ENCODE data around the gene OPRD1.

Gene OPRD1

GRCh38 chr1:28773105-28773504, 38.9 kb upstream of the OPRD1 start:
- TF ChIP-seq, protein P1, sequence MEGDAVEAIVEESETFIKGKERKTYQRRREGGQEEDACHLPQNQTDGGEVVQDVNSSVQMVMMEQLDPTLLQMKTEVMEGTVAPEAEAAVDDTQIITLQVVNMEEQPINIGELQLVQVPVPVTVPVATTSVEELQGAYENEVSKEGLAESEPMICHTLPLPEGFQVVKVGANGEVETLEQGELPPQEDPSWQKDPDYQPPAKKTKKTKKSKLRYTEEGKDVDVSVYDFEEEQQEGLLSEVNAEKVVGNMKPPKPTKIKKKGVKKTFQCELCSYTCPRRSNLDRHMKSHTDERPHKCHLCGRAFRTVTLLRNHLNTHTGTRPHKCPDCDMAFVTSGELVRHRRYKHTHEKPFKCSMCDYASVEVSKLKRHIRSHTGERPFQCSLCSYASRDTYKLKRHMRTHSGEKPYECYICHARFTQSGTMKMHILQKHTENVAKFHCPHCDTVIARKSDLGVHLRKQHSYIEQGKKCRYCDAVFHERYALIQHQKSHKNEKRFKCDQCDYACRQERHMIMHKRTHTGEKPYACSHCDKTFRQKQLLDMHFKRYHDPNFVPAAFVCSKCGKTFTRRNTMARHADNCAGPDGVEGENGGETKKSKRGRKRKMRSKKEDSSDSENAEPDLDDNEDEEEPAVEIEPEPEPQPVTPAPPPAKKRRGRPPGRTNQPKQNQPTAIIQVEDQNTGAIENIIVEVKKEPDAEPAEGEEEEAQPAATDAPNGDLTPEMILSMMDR (conservative IDR thresholded peaks at IDR 0.05; ENCODE audit: low read length): no peak
- no peak for TF ChIP-seq EZH2phosphoT487 (IDR thresholded peaks at IDR 0.05; ENCODE audit: borderline replicate concordance)
- Histone ChIP-seq H3K79me2 (ENCODE audit: insufficient read depth, low read length) (peaks cover 12% of the 10 kb centered on the region), H3F3A (ENCODE audit: low read depth) (peaks cover 3% of the 10 kb centered on the region; the same call in 1 of the 2 replicates), H3K36me3 (ENCODE audit: insufficient read depth, low read length) (peaks cover 51% of the 10 kb centered on the region; the same call in 1 of the 2 replicates), H3K9me2 (replicated peaks; ENCODE audit: low read depth, low read length) (no peaks in the 10 kb centered on the region), H3K4me1 (ENCODE audit: insufficient read depth, low read length, poor library complexity, severe bottlenecking) (no peaks in the 10 kb centered on the region), H4K20me1 (ENCODE audit: insufficient read depth, low read length, poor library complexity, severe bottlenecking) (peaks cover 9% of the 10 kb centered on the region), H3K4me3 (ENCODE audit: low read length, poor library complexity, severe bottlenecking) (no peak overlapping the region), H3K27me3 (ENCODE audit: insufficient read depth, low read length, poor library complexity, severe bottlenecking) (no peaks in the 10 kb centered on the region), H3K4me2 (ENCODE audit: low read depth, low read length, poor library complexity, severe bottlenecking) (no peak overlapping the region), H2AFZ (ENCODE audit: low read length) (no peak overlapping the region), H3K9me3 (ENCODE audit: insufficient read depth, low read depth, low read length) (no peaks in the 10 kb centered on the region), H3K9ac (ENCODE audit: low read depth, low read length, poor library complexity, severe bottlenecking) (no peak overlapping the region)

GRCh38 chr1:28775121-28775942, 36.6 kb upstream of the OPRD1 start:
- no peaks in the 10 kb centered on the region for H3K9me3 ChIP-seq (ENCODE audit: insufficient read depth, low read depth, low read length)
- H3K4me2 ChIP-seq (ENCODE audit: low read depth, low read length, poor library complexity, severe bottlenecking): no peak overlapping the region
- TF ChIP-seq EZH2phosphoT487 (IDR thresholded peaks at IDR 0.05; ENCODE audit: borderline replicate concordance): no peak
- TF ChIP-seq, protein P1 (conservative IDR thresholded peaks at IDR 0.05; ENCODE audit: low read length): no peak
- peaks cover 30% of the 10 kb centered on the region; the same call in 1 of the 2 replicates for H3K36me3 ChIP-seq (ENCODE audit: insufficient read depth, low read length)
- H3K79me2 ChIP-seq (ENCODE audit: insufficient read depth, low read length): no peaks in the 10 kb centered on the region
- peaks cover 3% of the 10 kb centered on the region; the same call in 1 of the 2 replicates for H3F3A ChIP-seq (ENCODE audit: low read depth)
- H3K4me3 ChIP-seq (ENCODE audit: low read length, poor library complexity, severe bottlenecking): no peak overlapping the region
- H3K9ac ChIP-seq (ENCODE audit: low read depth, low read length, poor library complexity, severe bottlenecking): no peak overlapping the region
- H3K4me1 ChIP-seq (ENCODE audit: insufficient read depth, low read length, poor library complexity, severe bottlenecking): no peaks in the 10 kb centered on the region
- no peaks in the 10 kb centered on the region for H3K9me2 ChIP-seq (replicated peaks; ENCODE audit: low read depth, low read length)
- no peaks in the 10 kb centered on the region for H3K27me3 ChIP-seq (ENCODE audit: insufficient read depth, low read length, poor library complexity, severe bottlenecking)
- H2AFZ ChIP-seq (ENCODE audit: low read length): no peak overlapping the region
- H4K20me1 ChIP-seq (ENCODE audit: insufficient read depth, low read length, poor library complexity, severe bottlenecking): no peaks in the 10 kb centered on the region

- H3K9me2 ChIP-seq (replicated peaks; ENCODE audit: low read depth, low read length): no peaks in the 10 kb centered on the region
- peaks cover 3% of the 10 kb centered on the region; the same call in 1 of the 2 replicates for H3F3A ChIP-seq (ENCODE audit: low read depth)
- H3K9me3 ChIP-seq (ENCODE audit: insufficient read depth, low read depth, low read length): no peaks in the 10 kb centered on the region
- H2AFZ ChIP-seq (ENCODE audit: low read length): no peak overlapping the region
- no peaks in the 10 kb centered on the region for H4K20me1 ChIP-seq (ENCODE audit: insufficient read depth, low read length, poor library complexity, severe bottlenecking)
- no peak overlapping the region for H3K9ac ChIP-seq (ENCODE audit: low read depth, low read length, poor library complexity, severe bottlenecking)
- H3K4me1 ChIP-seq (ENCODE audit: insufficient read depth, low read length, poor library complexity, severe bottlenecking): no peaks in the 10 kb centered on the region
- no peak for TF ChIP-seq EZH2phosphoT487 (IDR thresholded peaks at IDR 0.05; ENCODE audit: borderline replicate concordance)
- TF ChIP-seq, protein P1 (conservative IDR thresholded peaks at IDR 0.05; ENCODE audit: low read length): no peak
- no peaks in the 10 kb centered on the region for H3K79me2 ChIP-seq (ENCODE audit: insufficient read depth, low read length)
- H3K4me3 ChIP-seq (ENCODE audit: low read length, poor library complexity, severe bottlenecking): no peak overlapping the region
- peaks cover 20% of the 10 kb centered on the region; the same call in 1 of the 2 replicates for H3K36me3 ChIP-seq (ENCODE audit: insufficient read depth, low read length)
- H3K27me3 ChIP-seq (ENCODE audit: insufficient read depth, low read length, poor library complexity, severe bottlenecking): no peaks in the 10 kb centered on the region
- H3K4me2 ChIP-seq (ENCODE audit: low read depth, low read length, poor library complexity, severe bottlenecking): no peak overlapping the region
Observed at GRCh38 chr1:28776341-28776740, 35.6 kb upstream of the OPRD1 start.

All from Loucy (cell line).